Panc1 (cell line): ENCODE results near the gene DHDH. TPM values are rescaled to one million over a fixed set of nuclear protein-coding genes. Genes with fewer than 3 reads are reported as not detected.

Source experiments
- ATAC-seq: fragments of 200-7000 bp; cut with Tn5 transposase; 2 replicates; pipeline ENCODE4 v1.9.1; 2020; ENCODE audit warnings: mild to moderate bottlenecking, moderate library complexity
- BruUV-seq: library from RNA; stranded (reverse); fragments of 400-500 nt; replicated peaks from 2 replicates; lab custom pipeline; 2021; lab: Mats Ljungman, UMichigan
- CTCF ChIA-PET: fragments of 300-600 bp; sonication (Branson Sonifier 250); formaldehyde crosslinking; loops from one replicate; lab custom pipeline; 2022; ENCODE audit warnings: antibody characterized with exemption; lab: Charles Lee
- POLR2A ChIA-PET: fragments of 300-600 bp; sonication (Branson Sonifier 250); formaldehyde crosslinking; loops from one replicate; lab custom pipeline; 2022; ENCODE audit warnings: antibody characterized with exemption; lab: Charles Lee
- DNase-seq: peaks from one replicate; pipeline ENCODE4 v3.0.0-alpha.2; 2010; ENCODE audit warnings: low read depth, low spot score
- H3K27ac ChIP-seq: 2 replicates; pipeline ENCODE4 v1.5.1; 2011; ENCODE audit warnings: mild to moderate bottlenecking, low read length, inconsistent platforms
- H3K27me3 ChIP-seq: fragments of 200-500 bp; sonication (Bioruptor generic); 2 replicates; pipeline ENCODE4 v1.6.0; 2014; ENCODE audit warnings: low read length, inconsistent platforms; ENCODE audit not compliant: control insufficient read depth, insufficient read depth
- H3K36me3 ChIP-seq: fragments of 200-500 bp; sonication (Bioruptor generic); 2 replicates; pipeline ENCODE4 v1.5.1; 2014; ENCODE audit warnings: inconsistent platforms, mild to moderate bottlenecking, low read length, moderate library complexity; ENCODE audit not compliant: control insufficient read depth, insufficient read depth
- H3K4me1 ChIP-seq: 2 replicates; pipeline ENCODE4 v1.5.1; 2011; ENCODE audit warnings: inconsistent platforms, mild to moderate bottlenecking, low read length, moderate library complexity; ENCODE audit not compliant: control insufficient read depth, insufficient read depth
- H3K4me3 ChIP-seq, 2 experiments: 2 replicates each; pipeline ENCODE4 v1.5.1; 2011 to 2012; ENCODE audit warnings: low read depth in 2 of 2, low read length in 2 of 2, mild to moderate bottlenecking in 2 of 2, inconsistent platforms in 1 of 2, moderate library complexity in 1 of 2
- H3K9me3 ChIP-seq: fragments of 200-500 bp; sonication (Bioruptor generic); 2 replicates; pipeline ENCODE4 v1.5.1; 2014; ENCODE audit warnings: low read depth, mild to moderate bottlenecking, inconsistent platforms, low read length, moderate library complexity; ENCODE audit not compliant: control insufficient read depth, insufficient read depth
- POLR2AphosphoS5 ChIP-seq: IDR thresholded peaks from 2 replicates; pipeline ENCODE4 v1.6.1; 2012; ENCODE audit warnings: mild to moderate bottlenecking, low read depth, low read length, moderate library complexity
- REST ChIP-seq, 2 experiments: IDR thresholded peaks; 2 replicates each; pipeline ENCODE4 v1.6.1; 2011 to 2012; ENCODE audit warnings: low read depth in 2 of 2, control low read depth in 1 of 2, low read length in 1 of 2, mild to moderate bottlenecking in 1 of 2, moderate library complexity in 1 of 2; ENCODE audit not compliant: insufficient read depth in 1 of 2
- SIN3A ChIP-seq: IDR thresholded peaks from 2 replicates; pipeline ENCODE4 v1.6.1; 2012; ENCODE audit warnings: low read depth, mild to moderate bottlenecking, low read length, moderate library complexity, borderline replicate concordance; ENCODE audit not compliant: insufficient read depth
- TCF7L2 ChIP-seq: IDR thresholded peaks from 2 replicates; pipeline ENCODE4 v1.6.1; 2011; ENCODE audit warnings: mild to moderate bottlenecking, low read depth, low read length, inconsistent platforms
- in situ Hi-C: cut with HindIII; loops from 2 replicates; pipeline ENCODE4 v1.10.0; 2016; ENCODE audit warnings: low sequenced_read_pairs, low pct_unique_long_range_greater_than_20kb
- intact Hi-C: fragments of 100-400 bp; cut with micrococcal nuclease; formaldehyde crosslinking; loops from one replicate; pipeline ENCODE4 v1.10.0; 2022; ENCODE audit not compliant: unreplicated experiment
- total RNA-seq: library from RNA; stranded (reverse); gene quantifications from one replicate; pipeline ENCODE4 v1.2.1, GENCODE V29; 2021; ENCODE audit not compliant: unreplicated experiment
- TF ChIP-seq, protein P1 (sequence below): fragments of 450-650 bp; IDR thresholded peaks from 2 replicates; pipeline ENCODE4 v1.5.1; 2017; ENCODE audit warnings: mild to moderate bottlenecking

DHDH gene
- total RNA-seq, 1 experiment from 2014 or later, result 0.85 TPM

- DNase-seq (no peak), ATAC-seq (no peak)
- H3K27ac ChIP-seq, result no peak overlapping the region
- ChIA-PET POLR2A (no interaction called here), CTCF (no interaction called here)
- no peak for TF ChIP-seq SIN3A
- TF ChIP-seq, protein P1, sequence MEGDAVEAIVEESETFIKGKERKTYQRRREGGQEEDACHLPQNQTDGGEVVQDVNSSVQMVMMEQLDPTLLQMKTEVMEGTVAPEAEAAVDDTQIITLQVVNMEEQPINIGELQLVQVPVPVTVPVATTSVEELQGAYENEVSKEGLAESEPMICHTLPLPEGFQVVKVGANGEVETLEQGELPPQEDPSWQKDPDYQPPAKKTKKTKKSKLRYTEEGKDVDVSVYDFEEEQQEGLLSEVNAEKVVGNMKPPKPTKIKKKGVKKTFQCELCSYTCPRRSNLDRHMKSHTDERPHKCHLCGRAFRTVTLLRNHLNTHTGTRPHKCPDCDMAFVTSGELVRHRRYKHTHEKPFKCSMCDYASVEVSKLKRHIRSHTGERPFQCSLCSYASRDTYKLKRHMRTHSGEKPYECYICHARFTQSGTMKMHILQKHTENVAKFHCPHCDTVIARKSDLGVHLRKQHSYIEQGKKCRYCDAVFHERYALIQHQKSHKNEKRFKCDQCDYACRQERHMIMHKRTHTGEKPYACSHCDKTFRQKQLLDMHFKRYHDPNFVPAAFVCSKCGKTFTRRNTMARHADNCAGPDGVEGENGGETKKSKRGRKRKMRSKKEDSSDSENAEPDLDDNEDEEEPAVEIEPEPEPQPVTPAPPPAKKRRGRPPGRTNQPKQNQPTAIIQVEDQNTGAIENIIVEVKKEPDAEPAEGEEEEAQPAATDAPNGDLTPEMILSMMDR, result no peak
- TF ChIP-seq REST (IDR thresholded peaks at IDR 0.05; ENCODE audit: insufficient read depth in 1 of 2, low read depth in 2 of 2, low read length in 1 of 2), result no peak
- no peak for TF ChIP-seq POLR2AphosphoS5
- no peak for TF ChIP-seq TCF7L2
- peaks cover 5% of the 10 kb centered on the region for H3K36me3 ChIP-seq
- in situ Hi-C loops (no loop called here), intact Hi-C loops (no loop called here)
- no peak overlapping the region for H3K4me3 ChIP-seq
- H3K9me3 ChIP-seq, result no peaks in the 10 kb centered on the region
- BruUV-seq, result no TSS peak
- H3K4me1 ChIP-seq, result no peaks in the 10 kb centered on the region
- H3K27me3 ChIP-seq, result no peaks in the 10 kb centered on the region
These were observed 19.3 kb upstream of the DHDH start for GRCh38 chr19:48914181-48914580.

GRCh38 chr19:48915757-48916156 is 17.7 kb upstream of the DHDH start:
- no peaks in the 10 kb centered on the region for H3K9me3 ChIP-seq
- H3K4me1 ChIP-seq, result no peaks in the 10 kb centered on the region
- no peaks in the 10 kb centered on the region for H3K27me3 ChIP-seq
- in situ Hi-C loops, result no loop called here
- no peak for TF ChIP-seq POLR2AphosphoS5
- TF ChIP-seq, protein P1, result no peak
- no peak for TF ChIP-seq TCF7L2
- no peak for TF ChIP-seq SIN3A
- no peak for TF ChIP-seq REST (IDR thresholded peaks at IDR 0.05; ENCODE audit: insufficient read depth in 1 of 2, low read depth in 2 of 2, low read length in 1 of 2)
- ChIA-PET POLR2A (no interaction called here), CTCF (interaction anchor here (0.6 kb wide), 1 partner anchor 10 kb away, joined by 6 read pairs; no protein-coding TSS in a partner anchor)
- intact Hi-C loops, result no loop called here
- no peak overlapping the region for H3K27ac ChIP-seq
- H3K4me3 ChIP-seq, result no peak overlapping the region
- ATAC-seq, result no peak
- peaks cover 5% of the 10 kb centered on the region for H3K36me3 ChIP-seq
- BruUV-seq, result no TSS peak
- DNase-seq, result no peak
